Duodenal mucosa (tissue), 2 donors: ENCODE measurements around the gene TRIM7.
A peak's percentile ranks its signal among the peaks of the same experiment; 100 is the strongest.

Experiments used
- H3K27ac ChIP-seq: one replicate; pipeline ENCODE4 v1.7.0; 2013; ENCODE audit warnings: low read depth, low read length
- H3K27me3 ChIP-seq, 2 donors: one replicate each; pipeline ENCODE4 v1.7.0; 2013; ENCODE audit warnings: low read length in 2 of 2, control low read depth in 1 of 2; ENCODE audit not compliant: insufficient read depth in 2 of 2, control insufficient read depth in 1 of 2
- H3K36me3 ChIP-seq, 2 donors: one replicate each; pipeline ENCODE4 v1.7.0; 2013; ENCODE audit warnings: low read length in 2 of 2, control low read depth in 1 of 2; ENCODE audit not compliant: insufficient read depth in 2 of 2, control insufficient read depth in 1 of 2
- H3K4me1 ChIP-seq, 2 donors: one replicate each; pipeline ENCODE4 v1.7.0; 2013; ENCODE audit warnings: low read length in 2 of 2, control low read depth in 1 of 2; ENCODE audit not compliant: insufficient read depth in 2 of 2, control insufficient read depth in 1 of 2
- H3K4me3 ChIP-seq, 2 donors: one replicate each; pipeline ENCODE4 v1.7.0; 2013; ENCODE audit warnings: low read length in 2 of 2, low read depth in 1 of 2
- H3K9ac ChIP-seq, 2 donors: one replicate each; pipeline ENCODE4 v1.7.0; 2013; ENCODE audit warnings: low read length in 2 of 2, low read depth in 1 of 2
- H3K9me3 ChIP-seq, 2 donors: one replicate each; pipeline ENCODE4 v1.7.0; 2013; ENCODE audit warnings: low read length in 2 of 2, control low read depth in 1 of 2; ENCODE audit not compliant: control insufficient read depth in 1 of 2

Gene TRIM7

GRCh38 chr5:181232593-181232992, 27.6 kb upstream of the TRIM7 start:
- H3K4me1 ChIP-seq = no peaks in the 10 kb centered on the region
- H3K36me3 ChIP-seq = peaks cover 39 to 71% of the 10 kb centered on the region in 2 donors
- no peaks in the 10 kb centered on the region for H3K27me3 ChIP-seq
- H3K27ac ChIP-seq = no peak overlapping the region
- H3K4me3 ChIP-seq = no peak overlapping the region
- no peaks in the 10 kb centered on the region for H3K9me3 ChIP-seq
- H3K9ac ChIP-seq = no peak overlapping the region

- Histone ChIP-seq H3K9ac (no peak overlapping the region), H3K27me3 (no peaks in the 10 kb centered on the region), H3K4me1 (no peaks in the 10 kb centered on the region), H3K9me3 (no peaks in the 10 kb centered on the region), H3K27ac (no peak overlapping the region), H3K36me3 (peaks cover 28 to 60% of the 10 kb centered on the region in 2 donors), H3K4me3 (no peak overlapping the region)
Observed at GRCh38 chr5:181231432-181231831, 26.4 kb upstream of the TRIM7 start.

GRCh38 chr5:181230551-181230950, 25.6 kb upstream of the TRIM7 start:
- H3K27me3 ChIP-seq = no peaks in the 10 kb centered on the region
- H3K36me3 ChIP-seq = peaks cover 19 to 51% of the 10 kb centered on the region in 2 donors

GRCh38 chr5:181229996-181230395, 25.0 kb upstream of the TRIM7 start:
- H3K9me3 ChIP-seq = no peaks in the 10 kb centered on the region
- peaks cover 19 to 45% of the 10 kb centered on the region in 2 donors for H3K36me3 ChIP-seq
- H3K4me3 ChIP-seq = no peak overlapping the region
- no peak overlapping the region for H3K9ac ChIP-seq
- peaks cover 2% of the 10 kb centered on the region in 2 donors for H3K4me1 ChIP-seq
- no peak overlapping the region for H3K27ac ChIP-seq
- no peaks in the 10 kb centered on the region for H3K27me3 ChIP-seq

More at GRCh38 chr5:181230551-181230950, 25.6 kb upstream of the TRIM7 start:
- no peaks in the 10 kb centered on the region for H3K4me1 ChIP-seq
- no peak overlapping the region for H3K27ac ChIP-seq
- no peak overlapping the region for H3K9ac ChIP-seq
- no peaks in the 10 kb centered on the region for H3K9me3 ChIP-seq
- no peak overlapping the region for H3K4me3 ChIP-seq

GRCh38 chr5:181224390-181225229, 19.6 kb upstream of the TRIM7 start:
- peaks cover 16 to 22% of the 10 kb centered on the region in 2 donors for H3K4me1 ChIP-seq
- no peak overlapping the region for H3K27ac ChIP-seq
- peak overlapping the region; percentile 80 to 94 for H3K9ac ChIP-seq

GRCh38 chr5:181223729-181224389, 18.9 kb upstream of the TRIM7 start:
- H3K27me3 ChIP-seq = no peaks in the 10 kb centered on the region
- H3K4me1 ChIP-seq = peaks cover 16 to 22% of the 10 kb centered on the region in 2 donors
- peak overlapping the region; percentile 80 to 94 for H3K9ac ChIP-seq
- peak overlapping the region; percentile 89 to 94 for H3K4me3 ChIP-seq
- peak overlapping the region; percentile 97 for H3K27ac ChIP-seq
- no peaks in the 10 kb centered on the region for H3K9me3 ChIP-seq
- no peaks in the 10 kb centered on the region for H3K36me3 ChIP-seq

More at GRCh38 chr5:181224390-181225229, 19.6 kb upstream of the TRIM7 start:
- Histone ChIP-seq H3K36me3 (peaks cover 0 to 2% of the 10 kb centered on the region in 2 donors), H3K27me3 (no peaks in the 10 kb centered on the region), H3K4me3 (peak overlapping the region; percentile 89 to 94), H3K9me3 (no peaks in the 10 kb centered on the region)

GRCh38 chr5:181223058-181223728, 18.2 kb upstream of the TRIM7 start, which contains the start of gene TRIM41:
TSS of gene TRIM41 (plus strand) at chr5:181223281. CDS start at chr5:181224000, 719 bp downstream.
- peak within 1 kb of the TSS; percentile 80 to 94 for H3K9ac ChIP-seq
- no peaks in the 10 kb centered on the region for H3K9me3 ChIP-seq
- H3K27me3 ChIP-seq = no peaks in the 10 kb centered on the region
- peak within 1 kb of the TSS; percentile 97 for H3K27ac ChIP-seq
- H3K36me3 ChIP-seq = no peaks in the 10 kb centered on the region
- H3K4me3 ChIP-seq = peak within 1 kb of the TSS; percentile 89 to 94
- H3K4me1 ChIP-seq = peaks cover 16 to 22% of the 10 kb centered on the region in 2 donors

GRCh38 chr5:181222630-181223057, 17.6 kb upstream of the TRIM7 start:
- H3K9me3 ChIP-seq = no peaks in the 10 kb centered on the region
- H3K27me3 ChIP-seq = no peaks in the 10 kb centered on the region
- H3K27ac ChIP-seq = peak overlapping the region; percentile 97
- H3K4me1 ChIP-seq = peaks cover 20 to 26% of the 10 kb centered on the region in 2 donors
- peak overlapping the region; percentile 89 to 94 for H3K4me3 ChIP-seq
- H3K9ac ChIP-seq = peak overlapping the region; percentile 80 to 94
- no peaks in the 10 kb centered on the region for H3K36me3 ChIP-seq

- H3K9ac ChIP-seq = peak overlapping the region; percentile 80 to 94
- peaks cover 23 to 32% of the 10 kb centered on the region in 2 donors for H3K4me1 ChIP-seq
- peak overlapping the region; percentile 89 to 94 for H3K4me3 ChIP-seq
- peak overlapping the region; percentile 97 for H3K27ac ChIP-seq
- no peaks in the 10 kb centered on the region for H3K36me3 ChIP-seq
- no peaks in the 10 kb centered on the region for H3K9me3 ChIP-seq
- no peaks in the 10 kb centered on the region for H3K27me3 ChIP-seq
Observed at GRCh38 chr5:181221792-181222629, 17.0 kb upstream of the TRIM7 start.
